ENCODE results near the gene DEFB129. TPM values are rescaled to one million over a fixed set of nuclear protein-coding genes. Genes with fewer than 3 reads are reported as not detected.

DEFB129 gene
- total and polyA plus RNA-seq, 2 experiments from 2014 or later: not detected

- Mint-ChIP-seq H3K9me3 (no peaks in the 10 kb centered on the region), H3K27ac (no peak overlapping the region), H3K36me3 (ENCODE audit: low read depth) (no peaks in the 10 kb centered on the region), H3K27me3 (ENCODE audit: insufficient read depth, low read depth, poor library complexity) (peaks cover 8% of the 10 kb centered on the region), H3K4me1 (no peaks in the 10 kb centered on the region), H3K4me3 (no peak overlapping the region)
- no peak for DNase-seq (ENCODE audit: low spot score)
- H3F3A ChIP-seq (replicated peaks; ENCODE audit: low read depth): no peaks in the 10 kb centered on the region
- H3K4me1 ChIP-seq (ENCODE audit: insufficient read depth): no peaks in the 10 kb centered on the region
- no peak for ATAC-seq
- no peak overlapping the region for H2AFZ ChIP-seq
- no peaks in the 10 kb centered on the region for H4K20me1 ChIP-seq (replicated peaks; ENCODE audit: insufficient read depth)
- no peaks in the 10 kb centered on the region for H3K79me2 ChIP-seq (replicated peaks; ENCODE audit: insufficient read depth)
- TF ChIP-seq STAT1 (IDR thresholded peaks at IDR 0.05; ENCODE audit: unreplicated experiment) (no peak), JUNB (IDR thresholded peaks at IDR 0.05; ENCODE audit: unreplicated experiment) (no peak), ZNF462 (CRISPR knock-in tag; IDR thresholded peaks at IDR 0.05) (no peak), ZNF114 (CRISPR knock-in tag; IDR thresholded peaks at IDR 0.05) (no peak), EZH2 (IDR thresholded peaks at IDR 0.05; ENCODE audit: low read depth, unreplicated experiment) (no peak)
- no peak overlapping the region for H3K4me2 ChIP-seq
- no peak overlapping the region for H3K4me3 ChIP-seq
- no peaks in the 10 kb centered on the region for H3K36me3 ChIP-seq (ENCODE audit: insufficient read depth)
- peaks cover 68% of the 10 kb centered on the region for H3K27me3 ChIP-seq (ENCODE audit: insufficient read depth)
- H3K27ac ChIP-seq (ENCODE audit: low read depth): no peak overlapping the region
- H3K9me2 ChIP-seq (ENCODE audit: insufficient read depth): no peaks in the 10 kb centered on the region
Observed at GRCh38 chr20:237489-237888, 10.4 kb downstream of the DEFB129 start.

GRCh38 chr20:237929-238328 lies 10.9 kb downstream of the DEFB129 start:
- no peak overlapping the region for H3K4me2 ChIP-seq
- TF ChIP-seq CREB1 (CRISPR knock-in tag; IDR thresholded peaks at IDR 0.05; ENCODE audit: low read depth): no peak
- no peak for TF ChIP-seq ZNF114 (CRISPR knock-in tag; IDR thresholded peaks at IDR 0.05)
- TF ChIP-seq ZNF462 (CRISPR knock-in tag; IDR thresholded peaks at IDR 0.05): no peak
- TF ChIP-seq JUNB (IDR thresholded peaks at IDR 0.05; ENCODE audit: unreplicated experiment): no peak
- no peak for TF ChIP-seq EZH2phosphoT487 (IDR thresholded peaks at IDR 0.05; ENCODE audit: unreplicated experiment)
- TF ChIP-seq STAT1 (IDR thresholded peaks at IDR 0.05; ENCODE audit: unreplicated experiment): no peak
- H3K9me2 ChIP-seq (ENCODE audit: insufficient read depth): no peaks in the 10 kb centered on the region
- Mint-ChIP-seq H3K9me3 (no peaks in the 10 kb centered on the region), H3K36me3 (ENCODE audit: low read depth) (no peaks in the 10 kb centered on the region), H3K27ac (no peak overlapping the region), H3K4me1 (no peaks in the 10 kb centered on the region), H3K4me3 (no peak overlapping the region), H3K27me3 (ENCODE audit: insufficient read depth, low read depth, poor library complexity) (peaks cover 10% of the 10 kb centered on the region)
- H3K27me3 ChIP-seq (ENCODE audit: insufficient read depth): peaks cover 68% of the 10 kb centered on the region
- H3F3A ChIP-seq (replicated peaks; ENCODE audit: low read depth): no peaks in the 10 kb centered on the region
- no peak overlapping the region for H2AFZ ChIP-seq
- no peaks in the 10 kb centered on the region for H3K79me2 ChIP-seq (replicated peaks; ENCODE audit: insufficient read depth)
- no peaks in the 10 kb centered on the region for H4K20me1 ChIP-seq (replicated peaks; ENCODE audit: insufficient read depth)
- no peak overlapping the region for H3K27ac ChIP-seq (ENCODE audit: low read depth)
- DNase-seq (ENCODE audit: low spot score): no peak
- no peaks in the 10 kb centered on the region for H3K36me3 ChIP-seq (ENCODE audit: insufficient read depth)
- ATAC-seq: no peak
- H3K4me3 ChIP-seq: no peak overlapping the region
- no peaks in the 10 kb centered on the region for H3K4me1 ChIP-seq (ENCODE audit: insufficient read depth)

Data from GM23338 (cell line).